ENCODE measurements around the gene CYP27A1. TPM values are rescaled to one million over a fixed set of nuclear protein-coding genes. Genes with fewer than 3 reads are reported as not detected.

CYP27A1 gene
- total RNA-seq, 1 experiment from 2014 or later: 0.94 TPM

- Histone ChIP-seq H3K36me3 (ENCODE audit: low read depth) (no peaks in the 10 kb centered on the region), H3K9me2 (ENCODE audit: insufficient read depth) (no peaks in the 10 kb centered on the region), H3K4me2 (no peak overlapping the region), H2AFZ (no peak overlapping the region), H3K79me2 (ENCODE audit: low read depth) (0 out of 2 replicates have a peak, but pooled peaks cover 3% of the 10 kb centered on the region), H3K4me1 (replicated peaks; ENCODE audit: insufficient read depth) (peaks cover 15% of the 10 kb centered on the region), H3F3A (ENCODE audit: insufficient read depth, low read depth) (0 out of 2 replicates have a peak, but pooled peaks cover 9% of the 10 kb centered on the region), H3K4me3 (no peak overlapping the region), H3K27me3 (ENCODE audit: insufficient read depth, low read depth) (peaks cover 13% of the 10 kb centered on the region; the same call in 1 of the 2 replicates), H4K20me1 (ENCODE audit: insufficient read depth) (no peaks in the 10 kb centered on the region), H3K9me3 (ENCODE audit: insufficient read depth, low read depth) (no peaks in the 10 kb centered on the region), H3K27ac (no peak overlapping the region)
- intact Hi-C loops (cut with micrococcal nuclease; ENCODE audit: unreplicated experiment): no loop called here
- ChIA-PET POLR2A (ENCODE audit: unreplicated experiment) (no interaction called here), CTCF (no interaction called here)
- TF ChIP-seq EZH2 (IDR thresholded peaks at IDR 0.05; ENCODE audit: low read depth): no peak
- TF ChIP-seq, protein P1, sequence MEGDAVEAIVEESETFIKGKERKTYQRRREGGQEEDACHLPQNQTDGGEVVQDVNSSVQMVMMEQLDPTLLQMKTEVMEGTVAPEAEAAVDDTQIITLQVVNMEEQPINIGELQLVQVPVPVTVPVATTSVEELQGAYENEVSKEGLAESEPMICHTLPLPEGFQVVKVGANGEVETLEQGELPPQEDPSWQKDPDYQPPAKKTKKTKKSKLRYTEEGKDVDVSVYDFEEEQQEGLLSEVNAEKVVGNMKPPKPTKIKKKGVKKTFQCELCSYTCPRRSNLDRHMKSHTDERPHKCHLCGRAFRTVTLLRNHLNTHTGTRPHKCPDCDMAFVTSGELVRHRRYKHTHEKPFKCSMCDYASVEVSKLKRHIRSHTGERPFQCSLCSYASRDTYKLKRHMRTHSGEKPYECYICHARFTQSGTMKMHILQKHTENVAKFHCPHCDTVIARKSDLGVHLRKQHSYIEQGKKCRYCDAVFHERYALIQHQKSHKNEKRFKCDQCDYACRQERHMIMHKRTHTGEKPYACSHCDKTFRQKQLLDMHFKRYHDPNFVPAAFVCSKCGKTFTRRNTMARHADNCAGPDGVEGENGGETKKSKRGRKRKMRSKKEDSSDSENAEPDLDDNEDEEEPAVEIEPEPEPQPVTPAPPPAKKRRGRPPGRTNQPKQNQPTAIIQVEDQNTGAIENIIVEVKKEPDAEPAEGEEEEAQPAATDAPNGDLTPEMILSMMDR (conservative IDR thresholded peaks at IDR 0.05): no peak
- no peak for DNase-seq
- BruUV-seq (replicated peaks): no TSS peak
Observed at GRCh38 chr2:218861645-218862318, 79.8 kb downstream of the CYP27A1 start.

DNA sequence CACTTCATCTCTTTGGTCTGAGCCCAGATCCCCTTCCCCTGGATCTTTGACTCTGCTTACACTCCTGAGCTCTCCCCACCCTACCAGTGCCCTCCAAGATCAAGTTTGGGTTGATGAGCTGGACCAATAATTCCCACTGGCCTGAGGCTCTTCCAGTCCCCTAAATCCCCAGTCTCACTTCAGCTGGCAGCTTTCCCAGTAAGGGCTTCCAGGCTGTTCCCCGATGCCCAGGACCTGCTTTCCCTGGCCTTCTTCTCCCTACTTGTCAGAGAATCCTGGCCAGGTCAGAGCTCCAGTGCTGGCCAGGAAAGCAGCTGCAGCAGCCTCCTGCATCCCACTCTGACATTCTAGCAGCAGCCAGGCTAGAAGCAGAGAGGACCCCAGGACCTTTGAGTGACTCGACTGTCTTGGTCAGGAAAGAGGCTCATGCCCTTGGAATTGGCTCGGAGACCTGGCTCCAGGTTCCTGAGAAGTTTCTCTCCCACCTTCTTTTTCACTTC is 81.1 kb downstream of the CYP27A1 start:
- no peak for DNase-seq
- Histone ChIP-seq H3K4me3 (no peak overlapping the region), H3K27me3 (ENCODE audit: insufficient read depth, low read depth) (peaks cover 13% of the 10 kb centered on the region; the same call in 1 of the 2 replicates), H2AFZ (no peak overlapping the region), H3K4me2 (no peak overlapping the region), H3K9me2 (ENCODE audit: insufficient read depth) (no peaks in the 10 kb centered on the region), H3K27ac (no peak overlapping the region), H3K9me3 (ENCODE audit: insufficient read depth, low read depth) (no peaks in the 10 kb centered on the region), H3K36me3 (ENCODE audit: low read depth) (no peaks in the 10 kb centered on the region), H4K20me1 (ENCODE audit: insufficient read depth) (no peaks in the 10 kb centered on the region), H3F3A (ENCODE audit: insufficient read depth, low read depth) (0 out of 2 replicates have a peak, but pooled peaks cover 5% of the 10 kb centered on the region), H3K79me2 (ENCODE audit: low read depth) (0 out of 2 replicates have a peak, but pooled peaks cover 3% of the 10 kb centered on the region), H3K4me1 (replicated peaks; ENCODE audit: insufficient read depth) (0 out of 2 replicates have a peak, but pooled peaks cover 4% of the 10 kb centered on the region)
- intact Hi-C loops (cut with micrococcal nuclease; ENCODE audit: unreplicated experiment): no loop called here
- TF ChIP-seq, protein P1 (conservative IDR thresholded peaks at IDR 0.05): no peak
- TF ChIP-seq EZH2 (IDR thresholded peaks at IDR 0.05; ENCODE audit: low read depth): no peak
- POLR2A ChIA-PET (ENCODE audit: unreplicated experiment): no interaction called here
- no TSS peak for BruUV-seq (replicated peaks)
- CTCF ChIA-PET: no interaction called here

Small RNA genes lying within 50 kb of the gene (microRNA-seq; reads per million reads assigned to microRNA genes)
- gene MIR9500 (ENCODE audit: borderline number of aligned reads, borderline replicate concordance): not detected

Other genes starting within 250 kb of the CYP27A1 start
- gene USP37, start 213.8 kb upstream of the CYP27A1 start, total RNA-seq (2021): 13.1 and 15.4 TPM in 2 replicates
- 45.8 and 46.0 TPM in 2 replicates for gene CNOT9, start 213.3 kb upstream of the CYP27A1 start, total RNA-seq (2021)
- gene PLCD4, start 174.2 kb upstream of the CYP27A1 start, total RNA-seq (2021): 0.74 and 1.3 TPM in 2 replicates
- 23.1 and 23.7 TPM in 2 replicates for gene ZNF142, start 122.5 kb upstream of the CYP27A1 start, total RNA-seq (2021)
- gene BCS1L, start 122.5 kb upstream of the CYP27A1 start, total RNA-seq (2021): 36.0 and 38.8 TPM in 2 replicates
- gene RNF25, start 110.1 kb upstream of the CYP27A1 start, total RNA-seq (2021): 24.6 and 27.2 TPM in 2 replicates
- 47.8 and 52.9 TPM in 2 replicates for gene STK36, start 110.1 kb upstream of the CYP27A1 start, total RNA-seq (2021)
- 43.9 and 57.1 TPM in 2 replicates for gene TTLL4, start 71.3 kb upstream of the CYP27A1 start, total RNA-seq (2021)
- gene PRKAG3, start 49.7 kb downstream of the CYP27A1 start, total RNA-seq (2021): not detected in 2 replicates
- gene WNT6, start 77.7 kb downstream of the CYP27A1 start, total RNA-seq (2021): 0.33 and 0.45 TPM in 2 replicates
- 1.2 and 2.3 TPM in 2 replicates for gene WNT10A, start 98.7 kb downstream of the CYP27A1 start, total RNA-seq (2021)
- gene CDK5R2, start 177.5 kb downstream of the CYP27A1 start, total RNA-seq (2021): 0.17 and 0.20 TPM in 2 replicates
- gene FEV, start 203.0 kb downstream of the CYP27A1 start, total RNA-seq (2021): not detected in 2 replicates
- not detected in 2 replicates for gene CRYBA2, start 211.3 kb downstream of the CYP27A1 start, total RNA-seq (2021)

Measured in PC-9 (cell line).